HG02588 (cell line): ENCODE data around the gene TLR4.

Experiments
- ATAC-seq: cut with Tn5 transposase; IDR thresholded peaks from one replicate; pipeline ENCODE4 v1.9.1; 2021; ENCODE audit warnings: mild to moderate bottlenecking, moderate library complexity; ENCODE audit not compliant: unreplicated experiment

The TLR4 gene

DNA sequence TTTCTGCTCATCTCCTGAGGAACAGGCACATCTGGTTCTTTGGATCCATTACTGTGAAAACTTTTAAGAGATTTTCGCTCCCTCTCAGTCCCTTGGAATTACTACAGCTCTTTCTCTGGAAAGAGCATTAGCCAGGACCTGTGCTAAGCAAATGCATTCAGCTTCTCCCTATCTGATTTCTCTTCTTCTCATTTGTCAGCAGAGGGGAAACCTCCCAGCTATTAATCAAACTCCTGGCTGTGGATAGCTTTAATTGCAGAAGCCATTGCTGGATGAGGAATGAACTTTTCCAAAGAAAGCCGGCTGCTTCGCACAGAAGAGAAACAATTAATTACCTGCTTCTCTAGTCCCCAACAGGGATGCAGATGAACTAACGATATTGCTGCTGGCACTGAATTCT is 37.9 kb downstream of the TLR4 start:
- no peak for ATAC-seq

DNA sequence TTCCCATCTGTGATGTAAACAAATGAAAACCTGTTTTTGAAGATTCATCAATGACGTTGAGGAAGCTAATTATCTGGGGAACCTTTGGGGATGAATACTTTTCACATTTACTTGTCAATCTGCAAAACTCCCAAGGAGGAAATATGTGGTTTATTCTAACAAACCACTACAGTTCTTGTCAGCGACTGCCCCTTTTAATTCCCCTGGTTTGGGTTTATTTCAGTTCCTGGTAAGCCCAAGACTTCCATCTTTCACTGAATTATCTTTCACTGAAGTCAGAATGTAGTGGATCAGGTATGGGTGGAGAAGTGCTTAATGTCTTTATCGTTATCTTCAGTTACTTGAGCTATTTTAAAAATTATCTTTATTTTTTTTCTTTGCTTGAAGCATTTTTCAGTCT is 40.2 kb downstream of the TLR4 start:
- ATAC-seq: no peak

DNA sequence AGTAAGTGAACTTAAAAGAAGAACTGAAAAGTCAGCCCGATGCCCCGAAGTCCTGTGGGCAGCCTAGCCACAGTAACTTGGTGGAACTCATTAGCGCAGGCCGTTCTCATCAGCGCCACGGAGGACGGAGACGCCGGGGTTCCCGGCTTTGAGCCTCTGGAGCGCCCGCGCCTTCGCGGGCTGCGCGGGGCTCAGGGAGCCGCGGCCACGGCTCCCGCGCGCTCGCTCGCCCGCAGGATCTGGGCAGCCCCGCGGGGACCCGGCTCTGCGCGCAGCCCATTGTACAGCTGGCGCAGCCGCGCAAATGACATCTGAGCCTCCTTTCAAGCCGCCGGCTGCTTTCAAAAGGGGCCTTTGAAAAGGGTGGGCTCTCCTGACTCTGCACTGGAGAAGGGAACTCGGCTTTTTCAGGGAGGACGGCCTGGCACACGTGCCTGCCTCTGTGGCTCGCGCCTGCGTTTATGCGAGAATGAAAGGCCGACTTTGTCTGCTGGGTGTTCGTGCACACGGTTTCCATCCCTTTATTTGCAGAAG is 40.7 kb downstream of the TLR4 start:
- ATAC-seq: no peak

DNA sequence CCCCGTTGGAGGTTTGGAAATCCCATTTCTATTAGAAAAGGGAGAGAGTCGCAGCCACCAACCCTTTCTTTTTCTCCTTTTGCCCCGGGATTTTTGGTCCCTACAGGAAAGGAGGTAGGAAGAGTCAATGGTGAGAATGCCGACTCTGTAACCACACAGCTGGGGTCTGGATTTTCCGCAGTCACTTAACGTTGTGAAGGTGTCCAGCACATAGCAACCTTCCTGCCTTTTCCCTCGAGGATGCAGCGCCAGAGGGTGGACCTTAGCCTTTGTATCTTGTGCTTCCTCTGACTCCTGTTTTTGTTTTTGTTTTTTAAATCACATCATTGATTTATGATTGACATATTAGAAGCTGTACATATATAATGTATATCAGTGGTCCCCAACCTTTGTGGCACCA is 41.4 kb downstream of the TLR4 start:
- ATAC-seq: no peak

DNA sequence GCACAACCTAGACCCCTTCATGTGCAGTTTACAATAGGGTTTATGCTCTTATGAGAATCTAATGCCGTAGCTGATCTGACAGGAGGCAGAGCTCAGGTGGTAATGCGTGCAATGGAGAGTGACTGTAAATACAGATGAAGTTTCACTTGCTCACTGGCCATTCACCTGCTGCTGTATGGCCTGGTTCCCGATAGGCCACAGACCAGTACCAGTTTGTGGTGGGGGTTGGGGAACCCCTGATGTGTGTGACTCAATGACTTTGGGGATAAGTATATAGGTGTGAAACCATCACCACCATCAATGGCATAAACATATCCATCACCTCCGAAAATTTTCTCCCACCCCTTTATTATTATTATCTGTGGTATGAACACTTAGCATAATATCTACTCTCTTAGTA is 42.1 kb downstream of the TLR4 start:
- no peak for ATAC-seq

DNA sequence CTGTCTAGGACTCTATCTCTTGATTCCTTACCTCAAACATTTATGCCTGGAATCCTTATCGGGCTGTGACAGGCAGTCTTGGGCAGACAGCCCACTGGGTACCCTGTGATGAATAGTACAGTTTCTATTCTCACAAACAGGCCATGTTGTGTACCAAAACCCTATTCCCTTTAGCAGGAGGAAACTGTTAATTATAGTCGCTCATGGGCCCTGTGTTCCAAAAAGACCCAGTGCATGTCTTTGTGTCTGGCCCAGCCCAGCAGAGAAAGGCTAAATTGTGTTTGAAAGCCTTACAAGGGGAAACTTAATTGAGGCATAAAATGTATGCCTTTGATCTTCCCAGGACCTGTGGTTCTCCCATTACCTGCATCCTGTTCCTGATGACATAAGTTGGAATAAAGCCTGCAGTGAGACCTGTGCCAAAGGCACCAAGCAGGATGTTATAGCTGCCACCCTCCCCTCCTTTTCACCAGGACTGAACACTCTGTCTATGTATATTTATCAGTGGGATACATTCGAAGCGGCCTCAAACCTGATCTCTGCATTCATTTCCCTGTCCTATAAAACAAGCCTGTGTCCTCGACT is 43.3 kb downstream of the TLR4 start:
- ATAC-seq: no peak

DNA sequence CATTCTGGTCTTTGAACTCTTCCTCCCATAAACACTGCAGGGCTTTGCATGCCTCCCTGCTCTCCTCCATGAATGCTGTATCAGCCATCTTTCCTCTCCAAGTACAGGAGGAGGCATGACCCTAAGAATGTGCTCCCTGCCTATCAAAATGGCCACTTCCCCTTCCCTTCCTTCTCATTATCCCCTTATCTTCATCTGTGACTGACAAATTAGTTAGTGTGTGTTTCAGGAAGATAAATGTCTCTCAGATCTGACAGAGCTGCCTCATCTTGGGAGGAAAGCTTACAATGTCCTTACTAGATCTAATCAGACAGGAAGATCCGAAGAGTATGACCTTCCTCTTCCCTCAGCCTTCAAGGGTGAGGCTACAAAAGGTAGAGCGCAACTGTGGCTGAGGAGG is 46.2 kb downstream of the TLR4 start:
- no peak for ATAC-seq

DNA sequence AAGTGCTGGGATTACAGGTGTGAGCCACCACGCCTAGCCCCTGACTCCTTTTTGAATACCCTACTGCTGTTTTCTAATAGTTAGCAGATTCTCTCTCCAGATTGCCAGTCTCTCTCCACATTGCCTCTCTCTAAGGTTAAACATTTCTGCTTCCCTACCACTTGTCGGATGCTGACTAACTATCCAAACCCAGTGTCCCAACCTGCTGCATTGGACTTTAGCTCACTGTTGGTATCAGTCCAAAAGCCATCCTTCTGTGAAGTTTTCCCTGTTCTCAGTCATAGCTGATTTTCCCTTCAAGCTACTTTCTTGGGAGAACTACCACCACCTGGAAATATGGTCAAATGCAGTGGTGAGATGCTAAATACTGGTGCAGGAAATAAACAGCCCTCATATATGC is 48.7 kb downstream of the TLR4 start:
- no peak for ATAC-seq

DNA sequence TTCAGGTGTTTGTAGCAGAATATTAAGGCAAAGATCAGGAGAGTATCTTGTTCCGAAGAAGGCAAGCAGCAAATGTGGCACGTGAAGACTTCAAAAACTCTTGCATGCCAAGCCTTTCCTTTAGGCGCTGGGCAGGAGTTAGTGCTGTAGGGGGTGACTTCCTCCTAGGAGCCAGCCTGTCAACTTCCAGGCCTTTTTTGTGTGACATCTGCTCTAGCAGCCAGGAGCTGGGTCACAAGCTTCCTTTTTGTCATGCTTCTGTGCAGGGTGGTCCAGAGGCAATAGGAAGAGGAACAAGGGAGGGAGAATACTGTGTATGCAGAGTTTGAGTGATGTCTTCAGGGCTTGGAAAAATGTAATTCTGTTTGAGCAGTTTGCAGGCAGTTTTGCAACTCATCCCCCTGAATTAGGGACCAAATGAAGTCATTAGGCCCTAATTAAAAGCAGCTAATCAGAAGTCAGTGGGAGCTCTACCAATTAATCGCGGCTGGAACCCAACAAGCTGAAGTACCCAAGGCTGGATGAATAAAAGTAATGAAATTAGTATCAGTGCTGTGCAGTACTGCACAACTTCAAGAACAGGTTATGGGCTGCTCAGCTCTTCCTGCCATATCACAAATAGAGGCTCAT is 53.5 kb downstream of the TLR4 start:
- ATAC-seq: no peak

DNA sequence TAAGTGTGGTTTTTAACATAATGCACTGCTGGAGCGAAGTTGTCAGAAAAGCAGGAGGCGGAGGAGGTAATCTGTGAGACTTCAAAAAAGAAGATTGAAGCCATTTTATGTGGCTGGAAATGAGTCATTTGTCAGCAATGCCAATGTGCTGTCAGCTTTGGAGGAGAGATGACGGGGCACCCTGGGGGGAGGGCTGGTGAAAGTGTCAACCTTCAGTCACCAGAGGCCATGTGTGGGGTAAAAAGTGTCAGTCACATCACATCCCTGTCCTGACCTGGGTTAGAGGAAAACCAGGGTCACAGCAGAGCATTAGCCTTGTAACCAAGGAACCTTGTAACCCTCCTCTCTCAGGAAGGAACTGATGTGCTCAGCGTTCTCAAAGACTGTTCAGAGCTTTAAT is 59.1 kb downstream of the TLR4 start:
- ATAC-seq: no peak

DNA sequence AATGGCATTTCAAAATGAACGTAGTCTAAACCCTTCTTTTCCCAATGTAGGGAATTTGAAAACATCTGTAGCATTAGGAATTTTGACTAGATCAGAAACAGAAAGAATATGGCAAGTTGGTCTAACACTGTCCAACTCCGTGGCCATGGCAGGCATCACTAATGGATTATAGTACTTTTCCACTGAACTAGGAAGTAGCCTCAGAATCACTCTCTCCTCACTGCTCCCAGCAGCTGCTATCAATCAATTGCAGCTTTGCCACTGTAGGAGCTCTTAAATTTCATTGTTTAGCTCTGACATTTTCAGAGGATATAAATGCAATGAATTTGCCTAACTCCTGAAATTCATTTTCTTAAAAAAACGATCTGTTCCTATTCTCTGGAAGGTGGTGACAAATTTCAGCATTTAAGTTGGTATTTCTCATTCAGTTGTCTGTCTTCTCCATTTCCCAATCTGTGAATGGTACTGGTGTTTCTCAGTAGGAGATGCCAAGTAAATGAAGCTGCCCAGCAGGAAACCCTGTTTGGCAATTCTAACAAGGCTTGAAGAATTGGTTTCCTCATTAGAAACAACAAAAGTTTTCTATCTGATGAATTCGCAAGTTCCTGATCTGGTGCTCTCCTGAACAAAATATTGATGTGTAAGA is 64.7 kb downstream of the TLR4 start:
- ATAC-seq: no peak

DNA sequence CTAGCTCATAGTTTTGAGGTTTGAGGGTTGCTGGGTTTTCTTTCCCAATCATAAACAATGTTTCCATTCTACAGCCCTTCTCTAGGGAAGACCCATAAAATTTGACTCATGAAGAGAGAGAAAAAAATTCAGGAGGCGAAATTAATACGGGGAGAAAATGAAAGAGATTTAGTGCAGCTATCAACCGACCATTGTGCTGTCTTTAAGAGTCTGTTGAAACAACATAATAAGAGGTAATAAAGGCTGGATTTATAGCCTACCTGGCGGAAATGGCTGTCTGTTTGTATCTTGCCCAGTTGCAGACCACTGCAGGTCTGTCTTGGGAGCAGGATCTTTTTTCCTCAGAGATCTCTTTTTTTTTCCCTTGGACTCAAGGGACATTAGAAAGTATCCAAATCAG is 66.9 kb downstream of the TLR4 start:
- no peak for ATAC-seq

DNA sequence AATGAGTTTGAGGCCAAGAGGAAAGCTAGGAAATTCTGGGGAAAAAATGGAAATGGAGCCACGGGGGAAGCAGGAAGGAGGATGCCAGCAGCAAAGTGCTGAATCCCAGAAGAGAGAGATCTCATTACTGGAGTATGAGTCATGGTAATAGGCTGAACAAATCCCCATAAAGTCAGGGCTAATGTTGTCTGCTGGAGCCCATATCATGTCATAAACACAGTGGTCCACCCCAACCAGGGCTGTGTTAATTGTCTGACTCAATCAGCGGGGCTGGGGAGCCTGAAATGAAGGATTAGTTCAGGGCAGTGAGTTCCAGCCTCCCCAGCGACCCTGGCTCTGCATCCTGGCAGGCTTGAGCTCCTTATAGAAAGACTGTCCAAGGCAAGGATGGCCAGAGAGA is 68.8 kb downstream of the TLR4 start:
- no peak for ATAC-seq
